NCI-H1417 treated with DMSO at 0.1 percent for 48 hours (cell line): Measurements from ENCODE around the gene PLCB4.
A peak's percentile ranks its signal among the peaks of the same experiment; 100 is the strongest.
"Not testable (repeated sequence)": the region's sequence is repeated elsewhere in the genome, so short reads cannot be mapped to it uniquely, and the experiment has no call there.

Experiments
- DNase-seq: peaks from one replicate; lab custom pipeline; 2025; lab: John Stamatoyannopoulos, UW

Gene PLCB4

DNA sequence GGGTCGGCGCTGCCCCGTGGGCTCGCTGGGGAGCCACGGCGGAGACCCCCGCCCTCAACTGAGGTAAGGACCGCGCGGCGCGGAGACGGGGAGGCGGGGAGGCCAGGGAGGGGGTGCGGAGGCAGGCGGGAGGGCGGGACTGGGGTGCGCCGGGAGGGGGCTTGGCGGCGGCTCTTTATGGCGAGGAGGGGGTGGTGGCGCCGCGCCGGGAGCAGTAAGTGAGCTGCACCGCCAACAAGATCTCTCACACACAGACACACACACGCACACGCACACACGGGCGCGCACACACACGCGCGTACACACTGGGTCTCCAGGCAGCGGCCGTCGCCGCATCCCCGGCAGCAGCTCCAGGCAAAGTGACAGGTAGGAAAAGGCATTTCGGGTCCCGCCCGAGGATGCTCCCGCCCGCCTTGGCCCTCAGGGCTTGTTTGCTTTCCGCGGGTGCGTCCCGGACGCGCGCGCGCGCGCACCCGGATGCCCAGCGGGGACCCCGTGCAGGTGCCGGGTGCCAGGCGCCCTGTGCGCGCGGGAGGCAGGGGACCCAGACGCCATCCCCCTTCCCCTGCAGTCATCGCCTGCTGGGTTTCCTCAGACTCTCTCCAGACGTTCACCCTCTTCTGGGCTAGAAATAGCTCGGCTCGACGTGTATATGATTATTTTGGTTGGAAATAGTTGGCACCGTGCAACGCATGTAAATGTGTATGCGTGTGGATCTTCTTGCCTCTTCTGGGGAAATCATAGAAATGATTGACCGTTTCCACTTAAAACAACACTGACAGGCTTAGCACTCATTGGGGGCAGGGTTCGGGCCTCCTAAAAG lies at the start of gene PLCB4:
TSS of gene PLCB4 (plus strand) at position 247 of the 823 bp plus-strand sequence. CDS start 238,728 bp downstream, outside the sequence.
- peak; percentile 74 for DNase-seq

- DNase-seq, result no peak
These were observed 49.1 kb upstream of the PLCB4 start for GRCh38 chr20:9019833-9020232.

DNA sequence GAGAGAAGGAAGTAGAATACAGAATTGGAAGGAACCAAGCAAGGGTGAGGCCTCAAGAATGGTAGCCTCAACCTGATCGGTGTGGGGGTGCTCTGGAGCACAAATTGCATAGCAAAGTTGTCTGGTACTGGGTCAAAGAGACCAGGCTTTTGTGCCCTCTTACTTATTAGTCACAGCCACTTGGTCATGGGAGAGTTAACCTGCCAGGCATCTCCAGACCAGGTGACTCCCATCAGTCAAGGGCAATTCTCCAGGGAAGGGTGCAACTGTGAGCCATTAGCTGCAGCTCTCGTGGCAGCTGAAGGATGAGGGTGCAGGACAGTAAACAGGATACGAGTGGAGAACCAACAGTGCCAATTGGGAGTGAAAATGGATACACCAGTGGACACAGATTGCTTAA lies 47.7 kb upstream of the PLCB4 start:
- no peak for DNase-seq

DNA sequence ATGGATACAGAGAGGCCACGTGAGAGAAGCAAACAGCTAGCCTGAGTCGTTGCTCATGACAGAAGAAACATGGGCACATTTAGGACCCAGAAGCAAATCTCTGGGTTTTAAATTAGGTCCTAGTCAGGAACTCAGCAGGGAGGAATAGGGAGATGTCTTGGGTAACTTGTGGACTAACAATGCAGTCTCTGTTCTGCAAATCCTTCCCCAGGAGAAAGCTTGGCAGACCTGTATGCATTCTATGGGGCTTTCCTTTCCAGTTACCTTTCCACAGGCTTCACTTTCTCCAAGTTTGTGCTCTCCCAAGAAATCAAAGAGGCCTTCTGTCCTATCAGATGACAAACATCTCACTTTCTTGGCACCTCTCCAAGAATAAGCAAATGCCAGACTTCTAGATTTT lies 47.2 kb upstream of the PLCB4 start:
- no peak for DNase-seq

DNA sequence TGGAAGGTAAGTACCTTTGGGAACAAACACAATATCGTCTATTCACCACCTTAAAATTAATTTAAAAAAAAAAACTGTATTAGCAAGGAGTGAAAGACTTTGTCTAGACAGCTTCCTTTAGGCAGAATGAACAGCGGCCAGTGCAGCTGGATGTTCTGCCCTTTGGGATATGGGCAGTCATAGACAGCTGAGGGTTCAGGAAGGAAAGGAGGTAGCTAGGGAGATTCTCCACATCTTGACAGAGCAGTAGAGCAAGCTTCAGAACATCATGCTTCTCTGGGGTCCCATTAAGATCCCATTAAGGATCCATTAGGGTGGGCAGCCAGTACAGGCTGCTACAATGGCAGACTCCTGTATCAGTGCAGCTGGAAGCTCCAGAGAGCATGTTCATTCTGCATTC lies 46.5 kb upstream of the PLCB4 start:
- DNase-seq, result no peak

DNA sequence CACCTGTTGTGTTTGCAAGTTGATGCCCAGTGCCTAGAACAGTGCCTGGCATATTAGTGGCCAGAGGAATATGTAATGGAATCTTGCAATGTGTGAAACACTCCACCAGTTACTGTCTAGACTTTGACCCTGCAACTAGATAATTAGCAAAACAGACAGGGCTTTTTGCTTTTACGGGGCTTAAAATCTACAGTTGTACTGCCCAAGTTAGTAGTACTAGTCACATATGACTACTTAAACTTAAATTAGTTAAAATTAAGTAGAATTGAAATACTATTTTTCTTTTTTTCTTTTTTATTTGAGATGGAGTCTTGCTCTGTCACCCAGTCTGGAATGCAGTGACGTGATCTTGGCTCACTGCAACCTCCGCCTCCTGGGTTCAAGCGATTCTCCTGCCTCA lies 44.3 kb upstream of the PLCB4 start:
- no peak for DNase-seq

GRCh38 chr20:9025011-9025410 lies 43.9 kb upstream of the PLCB4 start:
- no peak for DNase-seq

DNA sequence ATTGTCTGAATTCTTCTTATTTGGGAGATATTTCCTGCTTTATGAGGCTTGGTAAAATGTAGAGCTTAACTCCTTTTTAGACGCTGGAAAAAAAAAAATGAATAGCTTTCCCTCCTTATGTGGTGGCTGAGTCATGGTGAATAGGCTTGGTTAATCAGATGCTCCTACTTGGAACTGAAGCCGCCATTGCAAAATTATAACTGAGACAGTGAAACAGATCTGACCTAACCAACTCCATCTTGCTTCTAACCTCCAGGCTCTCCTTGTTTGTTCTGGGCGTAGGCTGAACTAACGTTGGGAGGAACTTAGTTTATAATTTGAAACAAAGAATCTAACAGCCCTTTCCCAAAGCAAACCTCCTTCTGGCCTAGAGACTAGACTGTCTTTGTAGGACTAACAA lies 43.2 kb upstream of the PLCB4 start:
- DNase-seq, result no peak

DNA sequence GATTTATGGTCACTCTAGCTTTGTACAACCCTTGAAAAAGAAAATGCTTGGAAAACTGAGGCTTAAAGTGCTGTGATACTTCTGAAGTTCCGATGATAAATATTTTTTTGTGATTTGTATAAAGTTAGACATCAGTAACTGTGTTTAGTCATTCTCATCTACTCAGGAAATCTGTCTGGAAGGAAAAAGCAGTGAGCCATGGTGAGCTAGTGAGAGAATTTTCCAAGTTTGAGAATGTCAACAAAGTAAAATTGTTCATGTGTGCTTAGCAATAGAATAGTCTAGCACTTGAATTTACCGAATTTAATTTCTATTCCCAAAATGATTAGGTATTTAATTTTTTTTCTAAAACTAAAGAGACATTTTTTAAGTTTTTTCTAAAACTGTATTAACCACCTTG lies 41.3 kb upstream of the PLCB4 start:
- no peak for DNase-seq

DNA sequence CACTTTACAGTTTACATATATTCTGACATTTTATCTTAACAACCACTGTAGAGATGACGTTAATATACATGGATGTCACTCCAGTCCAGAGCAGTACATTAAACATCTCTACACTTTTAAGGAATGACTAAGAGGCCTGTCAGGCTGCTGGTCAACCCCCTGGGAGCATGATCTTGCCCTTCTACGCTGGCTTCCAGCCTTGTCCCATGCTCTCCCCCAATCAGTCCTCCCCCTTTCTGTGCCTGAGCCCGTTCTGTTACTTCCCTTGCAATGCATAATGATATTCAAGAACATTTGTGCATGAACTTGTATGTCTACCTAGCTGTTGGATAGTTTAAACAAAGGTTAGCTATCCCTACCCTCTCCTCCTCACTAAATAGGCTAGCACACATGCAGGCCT lies 40.5 kb upstream of the PLCB4 start:
- no peak for DNase-seq

DNA sequence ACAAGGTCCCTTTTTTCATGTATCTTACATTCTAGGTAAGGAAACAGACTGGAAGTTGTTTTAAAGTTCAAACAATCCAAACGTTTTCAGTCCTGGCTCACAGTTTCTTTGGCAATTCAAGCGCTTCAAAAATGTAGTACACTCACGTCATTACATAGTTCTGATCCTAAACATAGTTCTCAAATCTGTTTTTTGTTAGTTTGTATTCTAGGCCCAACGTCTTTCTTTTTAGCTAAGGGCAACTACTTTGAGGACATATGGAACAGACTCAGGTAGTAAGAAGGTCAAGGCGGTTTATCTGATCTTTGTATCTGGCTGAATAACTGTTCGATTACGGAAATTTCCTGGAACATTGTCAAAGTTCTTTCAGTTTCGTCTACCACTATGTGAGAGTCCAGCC lies 36.9 kb upstream of the PLCB4 start:
- no peak for DNase-seq

GRCh38 chr20:9032758-9033157 lies 36.1 kb upstream of the PLCB4 start:
- no peak for DNase-seq

- no peak for DNase-seq
These were observed 33.8 kb upstream of the PLCB4 start for GRCh38 chr20:9035126-9035525.

DNA sequence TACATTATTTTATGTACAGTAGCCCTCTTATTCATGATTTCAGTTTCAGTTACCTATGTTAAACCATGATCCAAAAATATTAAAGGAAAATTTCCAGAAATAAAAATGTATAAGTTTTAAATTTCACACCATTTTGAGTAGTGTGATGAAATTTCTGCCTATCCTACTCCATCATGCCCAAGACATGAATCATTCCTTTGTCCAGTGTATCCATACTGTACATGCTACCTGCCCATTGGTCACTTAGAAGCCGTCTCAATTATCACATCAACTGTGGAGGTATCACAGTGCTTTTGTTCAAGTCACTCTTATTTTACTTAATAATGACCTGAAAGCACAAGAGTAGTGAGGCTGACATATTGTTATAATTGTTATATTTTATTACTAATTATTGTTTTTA lies 32.3 kb upstream of the PLCB4 start:
- no peak for DNase-seq

GRCh38 chr20:9038791-9039535 lies 29.9 kb upstream of the PLCB4 start:
- no peak for DNase-seq

GRCh38 chr20:9040863-9041524 lies 27.9 kb upstream of the PLCB4 start:
- DNase-seq, result no peak

GRCh38 chr20:9043364-9043763 lies 25.5 kb upstream of the PLCB4 start:
- DNase-seq, result no peak

GRCh38 chr20:9047928-9048327 lies 21.0 kb upstream of the PLCB4 start:
- DNase-seq, result not testable (repeated sequence)

GRCh38 chr20:9051508-9051907 lies 17.4 kb upstream of the PLCB4 start:
- no peak for DNase-seq

DNA sequence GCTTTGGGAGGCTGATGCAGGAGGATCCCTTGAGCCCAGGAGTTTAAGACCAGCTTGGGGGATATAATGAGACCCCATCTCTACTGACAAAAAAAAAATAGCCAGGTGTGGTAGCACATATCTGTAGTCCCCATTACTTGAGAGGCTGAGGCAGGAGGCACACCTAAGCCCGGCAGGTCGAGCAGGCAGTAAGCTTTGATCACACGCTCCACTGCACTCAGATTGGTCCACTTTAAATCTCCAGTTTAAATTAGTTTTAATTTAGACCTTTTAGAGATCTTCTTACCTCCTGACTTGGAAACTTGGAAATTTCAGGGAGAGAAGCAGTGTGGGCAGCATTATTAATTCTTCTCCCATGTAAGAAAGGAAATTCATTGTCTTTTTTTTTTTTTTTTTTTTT lies 16.8 kb upstream of the PLCB4 start:
- DNase-seq, result no peak

GRCh38 chr20:9053108-9053507 lies 15.8 kb upstream of the PLCB4 start:
- DNase-seq, result no peak

DNA sequence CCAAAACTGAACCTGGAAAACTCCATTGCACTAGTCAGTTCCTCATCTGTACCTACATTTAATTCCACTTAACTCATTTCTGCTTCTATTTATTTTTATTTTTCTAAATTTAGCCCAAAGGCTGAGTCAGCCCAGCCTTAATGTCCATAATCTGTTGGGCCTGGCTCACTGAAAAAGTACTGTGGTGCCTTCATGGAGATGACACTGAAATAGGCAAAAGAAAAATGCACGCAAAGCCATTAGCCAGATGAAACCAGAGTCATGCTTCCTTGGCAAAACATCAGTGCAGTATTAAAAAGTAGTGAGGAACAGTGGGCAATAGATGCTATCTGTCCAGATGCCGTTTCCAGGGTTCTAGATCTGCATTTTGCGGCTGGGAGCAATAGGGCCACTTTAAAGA lies 14.7 kb upstream of the PLCB4 start:
- DNase-seq, result no peak

DNA sequence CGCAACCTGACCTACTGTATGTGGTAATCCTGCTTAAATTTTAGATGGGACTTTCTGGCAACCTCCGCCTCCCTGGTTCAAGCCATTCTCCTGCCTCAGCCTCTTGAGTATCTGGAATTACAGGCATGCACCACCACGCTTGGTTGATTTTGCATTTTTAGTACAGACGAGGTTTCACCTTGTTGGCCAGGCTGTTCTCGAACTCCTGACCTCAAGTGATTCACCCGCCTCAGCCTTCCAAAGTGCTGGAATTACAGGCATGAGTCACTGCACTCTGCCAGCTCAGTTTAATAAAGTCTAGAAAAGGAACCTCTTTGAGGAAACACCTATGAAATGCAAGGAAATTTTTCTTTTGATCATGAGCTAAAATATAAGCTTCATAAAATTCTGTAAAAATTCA lies 9.0 kb upstream of the PLCB4 start:
- no peak for DNase-seq
